H1 (cell line): ENCODE data around the gene RALGAPA2. TPM values are rescaled to one million over a fixed set of nuclear protein-coding genes. Genes with fewer than 3 reads are reported as not detected.

Experiments used
- CTCF ChIA-PET: fragments of 300-600 bp; sonication (Branson Sonifier 250); formaldehyde crosslinking; loops from one replicate; lab custom pipeline; 2021; ENCODE audit not compliant: partially characterized antibody; lab: Charles Lee
- POLR2A ChIA-PET: fragments of 300-600 bp; sonication (Branson Sonifier 250); formaldehyde crosslinking; loops from one replicate; lab custom pipeline; 2021; ENCODE audit warnings: inconsistent platforms; ENCODE audit not compliant: partially characterized antibody; lab: Charles Lee
- DNase-seq, 2 experiments: peaks; one replicate each; pipeline versions ENCODE4 v3.0.0 to v3.0.0-alpha.2; 2010 to 2022; ENCODE audit warnings: low spot score in 2 of 2, low read depth in 1 of 2, mixed read lengths in 1 of 2
- FAIRE-seq: peaks from 2 replicates; lab custom pipeline; 2011; peaks lifted over from hg19 to GRCh38; lab: Jason Lieb, UNC
- H2AFZ ChIP-seq: 2 replicates; pipeline ENCODE4 v1.8.1; 2012; ENCODE audit warnings: low read length, inconsistent platforms
- H2AK5ac ChIP-seq: 2 replicates; pipeline ENCODE4 v1.6.1; 2013; ENCODE audit warnings: low read depth, low read length
- H2BK120ac ChIP-seq: replicated peaks from 2 replicates; pipeline ENCODE3; 2013; ENCODE audit warnings: low read depth, low read length, inconsistent platforms
- H2BK12ac ChIP-seq: 2 replicates; pipeline ENCODE4 v1.6.1; 2013; ENCODE audit warnings: low read depth, low read length
- H2BK15ac ChIP-seq: 2 replicates; pipeline ENCODE4 v1.6.1; 2013; ENCODE audit warnings: low read length
- H2BK20ac ChIP-seq: 2 replicates; pipeline ENCODE4 v1.6.1; 2013; ENCODE audit warnings: low read length
- H2BK5ac ChIP-seq: 2 replicates; pipeline ENCODE4 v1.6.1; 2013; ENCODE audit warnings: low read depth, low read length
- H3K14ac ChIP-seq: 2 replicates; pipeline ENCODE4 v1.6.1; 2013; ENCODE audit warnings: inconsistent platforms; ENCODE audit not compliant: insufficient read length
- H3K18ac ChIP-seq: 2 replicates; pipeline ENCODE4 v1.6.1; 2013; ENCODE audit warnings: low read length; ENCODE audit errors: extremely low read depth
- H3K23ac ChIP-seq: 2 replicates; pipeline ENCODE4 v1.6.1; 2013; ENCODE audit warnings: inconsistent platforms; ENCODE audit not compliant: insufficient read length
- H3K23me2 ChIP-seq: 2 replicates; pipeline ENCODE4 v1.6.1; 2013; ENCODE audit warnings: low read depth, low read length
- H3K27ac ChIP-seq: 2 replicates; pipeline ENCODE4 v1.6.1; 2011; ENCODE audit warnings: low read depth, low read length, inconsistent platforms
- H3K27me3 ChIP-seq, 4 experiments: replicated peaks in 1 of 4; 1 replicate in 1 of 4; 2 replicates in 3 of 4; pipeline versions ENCODE4 v1.6.1 to v1.8.1; 2011 to 2013; ENCODE audit warnings: low read length in 3 of 4, mild to moderate bottlenecking in 3 of 4, inconsistent platforms in 2 of 4, mixed read lengths in 2 of 4, moderate library complexity in 1 of 4; ENCODE audit not compliant: control insufficient read depth in 3 of 4, insufficient read depth in 3 of 4; ENCODE audit errors: extremely low read depth in 1 of 4
- H3K36me3 ChIP-seq, 4 experiments: 2 replicates each; pipeline versions ENCODE4 v1.6.1 to v1.8.1; 2011 to 2013; ENCODE audit warnings: mild to moderate bottlenecking in 4 of 4, low read length in 3 of 4, moderate library complexity in 2 of 4, control low read depth in 1 of 4, inconsistent platforms in 1 of 4; ENCODE audit not compliant: insufficient read depth in 4 of 4, control insufficient read depth in 2 of 4
- H3K4ac ChIP-seq: replicated peaks from 2 replicates; pipeline ENCODE3; 2013; ENCODE audit warnings: low read length, low read depth, mixed read lengths, inconsistent platforms; ENCODE audit not compliant: insufficient read length
- H3K4me1 ChIP-seq, 4 experiments: replicated peaks in 1 of 4; 1 replicate in 1 of 4; 2 replicates in 3 of 4; pipeline versions ENCODE4 v1.6.1 to v1.8.1; 2011 to 2013; ENCODE audit warnings: low read length in 3 of 4, inconsistent platforms in 2 of 4, mixed read lengths in 1 of 4; ENCODE audit not compliant: insufficient read depth in 4 of 4, control insufficient read depth in 3 of 4
- H3K4me2 ChIP-seq, 2 experiments: 2 replicates each; pipeline versions ENCODE4 v1.6.1 to v1.8.1; 2011 to 2013; ENCODE audit warnings: low read depth in 2 of 2, low read length in 2 of 2, control low read depth in 1 of 2, inconsistent platforms in 1 of 2, mild to moderate bottlenecking in 1 of 2; ENCODE audit not compliant: insufficient read depth in 1 of 2
- H3K4me3 ChIP-seq, 4 experiments: fragments of 200-600, 300-600 bp in 1 of 4; sonication (generic), shearing (Covaris generic), sonication (Bioruptor Twin) in 1 of 4; 2 replicates each; pipeline versions ENCODE4 v1.5.1 to v1.8.1; 2011 to 2016; ENCODE audit warnings: low read length in 4 of 4, low read depth in 3 of 4, control low read depth in 2 of 4, inconsistent platforms in 2 of 4, mild to moderate bottlenecking in 2 of 4, mixed read lengths in 1 of 4, moderate library complexity in 1 of 4; ENCODE audit not compliant: insufficient read depth in 2 of 4; ENCODE audit errors: extremely low read depth in 1 of 4
- H3K56ac ChIP-seq: replicated peaks from 2 replicates; pipeline ENCODE3; 2013; ENCODE audit warnings: low read depth, mild to moderate bottlenecking, mixed read lengths, low read length, inconsistent platforms; ENCODE audit not compliant: insufficient read length
- H3K79me1 ChIP-seq: 2 replicates; pipeline ENCODE4 v1.6.1; 2013; ENCODE audit warnings: low read depth, low read length, control low read depth
- H3K79me2 ChIP-seq, 2 experiments: 2 replicates each; pipeline versions ENCODE4 v1.6.1 to v1.8.1; 2012 to 2013; ENCODE audit warnings: low read length in 2 of 2, mild to moderate bottlenecking in 2 of 2, inconsistent platforms in 1 of 2; ENCODE audit not compliant: insufficient read depth in 2 of 2, control insufficient read depth in 1 of 2
- H3K9ac ChIP-seq, 4 experiments: replicated peaks in 1 of 4; 1 replicate in 1 of 4; 2 replicates in 3 of 4; pipeline versions ENCODE4 v1.6.1 to v1.8.1; 2011 to 2013; ENCODE audit warnings: low read depth in 3 of 4, low read length in 3 of 4, control low read depth in 2 of 4, mild to moderate bottlenecking in 2 of 4, moderate library complexity in 2 of 4, inconsistent platforms in 1 of 4; ENCODE audit errors: extremely low read depth in 1 of 4
- H3K9me3 ChIP-seq, 2 experiments: 2 replicates each; pipeline versions ENCODE4 v1.6.1 to v1.8.1; 2012 to 2013; ENCODE audit warnings: mild to moderate bottlenecking in 2 of 2, moderate library complexity in 2 of 2, control low read depth in 1 of 2, inconsistent platforms in 1 of 2, low read depth in 1 of 2, low read length in 1 of 2, mixed read lengths in 1 of 2; ENCODE audit not compliant: insufficient read depth in 2 of 2
- H4K20me1 ChIP-seq, 2 experiments: replicated peaks in 1 of 2; 2 replicates each; pipeline versions ENCODE3 to v1.8.1; 2011 to 2013; ENCODE audit warnings: inconsistent platforms in 2 of 2, low read length in 2 of 2, mild to moderate bottlenecking in 1 of 2; ENCODE audit not compliant: insufficient read depth in 2 of 2, control insufficient read depth in 1 of 2
- H4K5ac ChIP-seq: 2 replicates; pipeline ENCODE4 v1.6.1; 2013; ENCODE audit warnings: low read length, low read depth, mixed read lengths, inconsistent platforms; ENCODE audit not compliant: insufficient read length
- H4K8ac ChIP-seq: 2 replicates; pipeline ENCODE4 v1.8.0; 2013; ENCODE audit warnings: mild to moderate bottlenecking, moderate library complexity, low read length, inconsistent platforms; ENCODE audit not compliant: insufficient read depth; ENCODE audit errors: extremely low read depth
- H4K91ac ChIP-seq: replicated peaks from 2 replicates; pipeline ENCODE3; 2013; ENCODE audit warnings: low read length, mixed read lengths, inconsistent platforms; ENCODE audit not compliant: insufficient read length
- KDM1A ChIP-seq: fragments of 200-600, 300-600 bp; sonication (generic); IDR thresholded peaks from 2 replicates; pipeline ENCODE4 v1.7.1; 2016; ENCODE audit warnings: mild to moderate bottlenecking, low read length, borderline replicate concordance
- MAFK ChIP-seq: IDR thresholded peaks from 2 replicates; pipeline ENCODE4 v1.6.1; 2012; ENCODE audit warnings: low read depth, mild to moderate bottlenecking, improper control_type of control experiment, low read length
- RAD21 ChIP-seq, 2 experiments: IDR thresholded peaks in 1 of 2; conservative IDR thresholded peaks in 1 of 2; 2 replicates each; pipeline ENCODE4 v1.6.1; 2011; ENCODE audit warnings: low read depth in 2 of 2, low read length in 2 of 2, improper control_type of control experiment in 1 of 2, inconsistent platforms in 1 of 2, mild to moderate bottlenecking in 1 of 2, moderate library complexity in 1 of 2
- RFX5 ChIP-seq: IDR thresholded peaks from 2 replicates; pipeline ENCODE4 v1.6.1; 2011; ENCODE audit warnings: low read depth, low read length, improper control_type of control experiment, borderline replicate concordance
- SIRT6 ChIP-seq: IDR thresholded peaks from one replicate; pipeline ENCODE4 v1.7.1; 2012; ENCODE audit warnings: low read length, inconsistent platforms
- SP1 ChIP-seq: IDR thresholded peaks from 2 replicates; pipeline ENCODE4 v1.6.1; 2011; ENCODE audit warnings: low read depth, low read length
- SP4 ChIP-seq: IDR thresholded peaks from 2 replicates; pipeline ENCODE4 v1.6.1; 2012; ENCODE audit warnings: low read length, inconsistent platforms
- TBP ChIP-seq: IDR thresholded peaks from 2 replicates; pipeline ENCODE4 v1.6.1; 2011; ENCODE audit warnings: low read depth, low read length, improper control_type of control experiment
- WGBS, 2 experiments: shearing (Covaris generic) in 1 of 2; methylation state at CpG; one replicate each; pipeline versions ENCODE4 v1.1.6 to v1.1.7; 2013 to 2015; ENCODE audit warnings: low lambda C conversion rate in 2 of 2, mixed read lengths in 2 of 2, inconsistent platforms in 1 of 2, low coverage in 1 of 2, missing lambda C conversion rate in 1 of 2; ENCODE audit not compliant: insufficient replicate concordance in 2 of 2, insufficient coverage in 1 of 2, insufficient read length in 1 of 2; ENCODE audit errors: extremely low coverage in 1 of 2, missing lambda C conversion rate in 1 of 2; 5-methylcytosine and 5-hydroxymethylcytosine counted together
- polyA plus RNA-seq, 7 experiments: library from polyadenylated mRNA; depleted of rRNA in 3 of 7; stranded (reverse) in 5 of 7; unstranded in 2 of 7; fragments of >200 nt in 5 of 7; fragments of 200-250 nt in 2 of 7; gene quantifications; 1 replicate in 5 of 7; 2 replicates in 1 of 7; 4 replicates in 1 of 7; pipeline versions ENCODE4 v1.2.1 to v1.2.3, GENCODE V29; 2011 to 2013; ENCODE audit warnings: missing spikeins in 2 of 7, mixed read lengths in 2 of 7
- total RNA-seq: library from RNA; stranded (reverse); fragmentation: NEBNext Ultra II Directional; extraction: Animal tissue kit (Norgen Biotek cat#: 25700); gene quantifications from 2 replicates; pipeline ENCODE4 v1.2.1, GENCODE V29; 2021
- TF ChIP-seq, protein P1 (sequence below), 3 experiments: IDR thresholded peaks; 1 replicate in 2 of 3; 2 replicates in 1 of 3; pipeline versions ENCODE4 v1.5.1 to v1.6.1; 2011; ENCODE audit warnings: low read length in 3 of 3, mild to moderate bottlenecking in 3 of 3, inconsistent platforms in 2 of 3, low read depth in 1 of 3, moderate library complexity in 1 of 3; ENCODE audit not compliant: insufficient read depth in 1 of 3; ENCODE audit errors: control extremely low read depth in 1 of 3

RALGAPA2 gene
- total and polyA plus RNA-seq, 2 of the 8 experiments (the other 6 are each of a cell fraction or from before 2014, with no cell fraction given) = 5.1 to 25.5 TPM

GRCh38 chr20:20360464-20360863, 352.0 kb downstream of the RALGAPA2 start:
- no peak overlapping the region for H2BK12ac ChIP-seq
- no peak overlapping the region for H2BK20ac ChIP-seq
- no peak overlapping the region for H4K91ac ChIP-seq
- H3K9ac ChIP-seq = no peak overlapping the region
- no peak overlapping the region for H3K56ac ChIP-seq
- H2BK120ac ChIP-seq = no peak overlapping the region
- H2AK5ac ChIP-seq = no peak overlapping the region
- no peak overlapping the region for H3K27ac ChIP-seq
- WGBS, 2 experiments = 12% methylated on average over 6 of the region's 6 CpGs; no CpG with 5 or more reads in 1 of the 2 experiments
- no peak overlapping the region for H3K23ac ChIP-seq
- H3K9me3 ChIP-seq = peaks cover 0 to 4% of the 10 kb centered on the region in 2 experiments; a peak in 1 of 4 replicates
- no peak overlapping the region for H3K14ac ChIP-seq
- H3K4ac ChIP-seq = no peak overlapping the region
- H3K4me1 ChIP-seq = peaks cover 0 to 9% (median 4%) of the 10 kb centered on the region in 4 experiments; a peak in 5 of 7 replicates
- no peaks in the 10 kb centered on the region for H3K79me2 ChIP-seq
- H3K18ac ChIP-seq = no peak overlapping the region
- H3K36me3 ChIP-seq = no peaks in the 10 kb centered on the region
- FAIRE-seq (peak; percentile 81), DNase-seq (no peak)
- peaks cover 0 to 2% of the 10 kb centered on the region in 2 experiments for H4K20me1 ChIP-seq
- H3K27me3 ChIP-seq = peaks cover 22 to 51% (median 42%) of the 10 kb centered on the region in 4 experiments
- H4K5ac ChIP-seq = no peak overlapping the region
- no peak overlapping the region for H3K4me2 ChIP-seq
- no peak overlapping the region for H4K8ac ChIP-seq
- TF ChIP-seq, protein P1, sequence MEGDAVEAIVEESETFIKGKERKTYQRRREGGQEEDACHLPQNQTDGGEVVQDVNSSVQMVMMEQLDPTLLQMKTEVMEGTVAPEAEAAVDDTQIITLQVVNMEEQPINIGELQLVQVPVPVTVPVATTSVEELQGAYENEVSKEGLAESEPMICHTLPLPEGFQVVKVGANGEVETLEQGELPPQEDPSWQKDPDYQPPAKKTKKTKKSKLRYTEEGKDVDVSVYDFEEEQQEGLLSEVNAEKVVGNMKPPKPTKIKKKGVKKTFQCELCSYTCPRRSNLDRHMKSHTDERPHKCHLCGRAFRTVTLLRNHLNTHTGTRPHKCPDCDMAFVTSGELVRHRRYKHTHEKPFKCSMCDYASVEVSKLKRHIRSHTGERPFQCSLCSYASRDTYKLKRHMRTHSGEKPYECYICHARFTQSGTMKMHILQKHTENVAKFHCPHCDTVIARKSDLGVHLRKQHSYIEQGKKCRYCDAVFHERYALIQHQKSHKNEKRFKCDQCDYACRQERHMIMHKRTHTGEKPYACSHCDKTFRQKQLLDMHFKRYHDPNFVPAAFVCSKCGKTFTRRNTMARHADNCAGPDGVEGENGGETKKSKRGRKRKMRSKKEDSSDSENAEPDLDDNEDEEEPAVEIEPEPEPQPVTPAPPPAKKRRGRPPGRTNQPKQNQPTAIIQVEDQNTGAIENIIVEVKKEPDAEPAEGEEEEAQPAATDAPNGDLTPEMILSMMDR (IDR thresholded peaks at IDR 0.05; ENCODE audit: control extremely low read depth in 1 of 3, insufficient read depth in 1 of 3, low read depth in 1 of 3, low read length in 3 of 3) = peak; percentile 62 to 92 (median 78)
- no peak for TF ChIP-seq RFX5
- no peak for TF ChIP-seq SP4
- TF ChIP-seq RAD21 (IDR thresholded peaks at IDR 0.05 in 1 of 2, conservative IDR thresholded peaks at IDR 0.05 in 1 of 2; ENCODE audit: low read depth in 2 of 2, low read length in 2 of 2) = peak; percentile 68 to 78
- no peak for TF ChIP-seq TBP
- no peak for TF ChIP-seq KDM1A
- no peak for TF ChIP-seq SP1
- TF ChIP-seq SIRT6 = no peak
- no peak for TF ChIP-seq MAFK
- no peak overlapping the region for H2BK5ac ChIP-seq
- ChIA-PET CTCF (interaction anchor here (1.0 to 1.2 kb wide), 3 partner anchors 27 to 146 kb away, joined by 3 to 10 read pairs (median 6); no protein-coding TSS in a partner anchor), POLR2A (no interaction called here)
- peaks cover 14% of the 10 kb centered on the region; the same call in 1 of the 2 replicates for H3K23me2 ChIP-seq
- H3K79me1 ChIP-seq = no peaks in the 10 kb centered on the region
- H2AFZ ChIP-seq = no peak overlapping the region
- H3K4me3 ChIP-seq = no peak overlapping the region
- no peak overlapping the region for H2BK15ac ChIP-seq
